WI38 (cell line): ENCODE data around the gene CHGA.

ENCODE experiments used
- H3K4me3 ChIP-seq: 2 replicates; pipeline ENCODE4 v1.5.1; 2011; ENCODE audit warnings: low read depth, mild to moderate bottlenecking, control low read depth, low read length
- TF ChIP-seq, protein P1 (sequence below): IDR thresholded peaks from 2 replicates; pipeline ENCODE4 v1.5.1; 2012; ENCODE audit warnings: low read depth, mild to moderate bottlenecking, control low read depth, low read length

The CHGA gene

DNA sequence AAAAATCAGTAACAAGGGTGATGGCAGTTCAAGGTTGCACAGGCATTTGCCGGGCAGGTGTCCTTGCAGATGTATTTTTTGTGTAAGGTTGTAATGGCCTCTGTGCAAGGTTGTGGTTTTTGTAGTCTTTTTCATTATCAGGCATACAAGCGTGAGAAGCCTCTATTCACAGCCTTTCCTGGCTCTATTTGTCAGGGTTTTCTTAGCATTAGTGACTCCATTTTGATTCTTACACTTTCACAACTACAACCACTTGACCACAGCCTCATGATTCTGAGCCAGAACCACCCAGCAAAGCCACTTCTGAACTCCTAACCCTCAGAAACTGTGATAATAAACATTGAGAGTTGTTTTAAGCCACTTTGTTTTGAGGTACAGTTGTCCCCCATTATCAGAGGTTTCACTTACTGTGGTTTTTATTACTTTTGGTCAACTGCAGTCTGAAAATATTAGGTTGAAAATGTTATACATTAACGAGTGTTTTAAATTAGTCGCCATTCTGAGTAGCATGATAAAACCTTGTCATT lies 27.5 kb upstream of the CHGA start:
- TF ChIP-seq, protein P1, sequence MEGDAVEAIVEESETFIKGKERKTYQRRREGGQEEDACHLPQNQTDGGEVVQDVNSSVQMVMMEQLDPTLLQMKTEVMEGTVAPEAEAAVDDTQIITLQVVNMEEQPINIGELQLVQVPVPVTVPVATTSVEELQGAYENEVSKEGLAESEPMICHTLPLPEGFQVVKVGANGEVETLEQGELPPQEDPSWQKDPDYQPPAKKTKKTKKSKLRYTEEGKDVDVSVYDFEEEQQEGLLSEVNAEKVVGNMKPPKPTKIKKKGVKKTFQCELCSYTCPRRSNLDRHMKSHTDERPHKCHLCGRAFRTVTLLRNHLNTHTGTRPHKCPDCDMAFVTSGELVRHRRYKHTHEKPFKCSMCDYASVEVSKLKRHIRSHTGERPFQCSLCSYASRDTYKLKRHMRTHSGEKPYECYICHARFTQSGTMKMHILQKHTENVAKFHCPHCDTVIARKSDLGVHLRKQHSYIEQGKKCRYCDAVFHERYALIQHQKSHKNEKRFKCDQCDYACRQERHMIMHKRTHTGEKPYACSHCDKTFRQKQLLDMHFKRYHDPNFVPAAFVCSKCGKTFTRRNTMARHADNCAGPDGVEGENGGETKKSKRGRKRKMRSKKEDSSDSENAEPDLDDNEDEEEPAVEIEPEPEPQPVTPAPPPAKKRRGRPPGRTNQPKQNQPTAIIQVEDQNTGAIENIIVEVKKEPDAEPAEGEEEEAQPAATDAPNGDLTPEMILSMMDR = no peak
- H3K4me3 ChIP-seq = no peak overlapping the region

DNA sequence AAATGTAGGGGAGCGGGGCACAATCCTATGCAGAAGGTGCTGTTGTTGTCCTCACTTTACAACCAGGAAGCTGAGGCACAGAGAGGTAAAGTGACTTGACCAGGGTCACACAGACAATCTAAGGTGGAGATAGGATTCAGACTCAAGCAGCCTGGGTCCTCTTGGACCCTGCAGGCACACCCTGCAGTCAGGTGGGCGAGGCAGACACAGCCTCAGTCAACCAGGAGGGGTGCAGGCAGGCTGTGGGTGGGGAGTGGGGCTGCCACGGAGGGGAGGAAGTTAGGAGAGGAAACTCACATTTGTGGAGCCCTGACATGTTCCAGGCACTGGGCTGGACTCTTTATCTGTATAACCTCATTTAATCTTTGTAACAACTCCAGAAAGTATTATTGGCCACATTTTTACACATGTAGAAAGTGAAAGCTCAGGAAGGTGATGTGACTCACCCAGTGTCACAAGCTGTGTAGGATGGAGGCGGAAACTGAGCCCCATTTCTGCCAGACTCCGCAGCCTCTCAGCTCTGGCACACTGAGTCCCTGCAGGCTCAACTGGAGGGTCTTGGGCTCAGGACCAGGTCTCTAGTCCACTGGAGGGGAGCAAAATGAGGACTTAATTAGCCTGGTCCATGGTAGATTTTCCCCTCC lies 24.9 kb upstream of the CHGA start:
- H3K4me3 ChIP-seq = no peak overlapping the region
- TF ChIP-seq, protein P1 = no peak

DNA sequence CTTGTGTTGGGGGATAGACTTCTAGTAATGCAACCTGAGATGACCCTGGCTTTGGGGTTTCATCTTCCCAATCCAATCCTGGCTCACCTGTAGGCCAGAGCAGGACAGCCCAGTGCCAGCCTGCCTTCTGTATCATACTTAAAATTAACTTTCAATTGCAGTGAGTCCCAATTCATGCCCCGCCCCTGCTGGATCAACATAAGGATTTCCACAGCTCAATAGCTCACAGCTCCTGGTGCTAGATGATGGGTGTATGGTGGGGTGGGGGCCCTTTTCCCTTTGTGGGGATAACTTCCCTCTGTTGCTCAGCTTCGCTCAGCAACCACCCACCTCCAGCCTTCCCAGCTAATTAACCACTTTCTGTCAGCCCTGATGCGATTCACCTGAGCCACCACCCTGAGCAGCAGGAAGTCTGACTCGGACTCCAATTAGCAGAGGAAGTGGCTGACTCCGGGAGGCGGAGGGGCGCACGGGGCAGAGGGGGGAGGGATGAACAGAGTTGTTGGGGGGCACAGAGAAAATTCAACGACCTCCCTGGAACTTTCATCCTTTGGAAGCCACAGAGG lies 24.3 kb upstream of the CHGA start:
- TF ChIP-seq, protein P1 = no peak
- no peak overlapping the region for H3K4me3 ChIP-seq

DNA sequence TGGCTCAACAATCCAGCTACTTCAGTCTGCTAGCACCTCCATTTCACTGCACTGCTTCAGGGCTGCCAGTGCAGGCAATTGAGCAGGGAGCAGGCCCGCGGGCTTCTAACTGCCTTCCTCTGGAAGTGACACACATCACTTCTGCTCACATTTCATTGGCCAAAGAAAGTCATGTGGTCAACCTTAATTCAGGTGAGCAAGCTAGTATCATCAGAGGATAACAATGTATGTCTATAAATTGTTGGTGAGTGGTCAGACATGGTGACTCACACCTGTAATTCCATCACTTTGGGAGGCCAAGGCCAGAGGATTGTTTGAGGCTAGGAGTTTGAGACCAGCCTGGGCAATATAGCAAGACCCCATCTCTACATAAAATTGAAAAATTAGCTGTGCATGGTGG lies 22.3 kb upstream of the CHGA start:
- TF ChIP-seq, protein P1 = no peak
- no peak overlapping the region for H3K4me3 ChIP-seq

DNA sequence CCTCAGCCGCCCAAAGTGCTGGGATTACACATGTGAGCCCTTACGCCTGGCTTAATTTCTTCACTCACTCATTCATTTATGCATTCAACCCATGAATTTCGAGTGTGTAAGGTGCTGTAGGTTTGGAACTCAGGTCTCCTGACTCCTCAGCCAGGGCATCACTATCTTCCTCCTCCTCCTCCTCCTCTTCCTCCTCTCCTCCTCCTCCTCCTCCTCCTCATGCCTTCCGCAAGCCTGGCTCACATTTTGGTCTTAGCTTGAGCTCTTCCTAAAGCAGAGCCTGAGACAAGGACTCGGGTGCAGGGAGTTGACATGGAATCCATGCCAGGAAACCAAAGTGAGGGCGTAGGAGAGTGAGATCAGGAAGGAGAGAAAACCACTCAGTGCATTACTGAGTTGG lies 20.8 kb upstream of the CHGA start:
- TF ChIP-seq, protein P1 = no peak
- H3K4me3 ChIP-seq = no peak overlapping the region

DNA sequence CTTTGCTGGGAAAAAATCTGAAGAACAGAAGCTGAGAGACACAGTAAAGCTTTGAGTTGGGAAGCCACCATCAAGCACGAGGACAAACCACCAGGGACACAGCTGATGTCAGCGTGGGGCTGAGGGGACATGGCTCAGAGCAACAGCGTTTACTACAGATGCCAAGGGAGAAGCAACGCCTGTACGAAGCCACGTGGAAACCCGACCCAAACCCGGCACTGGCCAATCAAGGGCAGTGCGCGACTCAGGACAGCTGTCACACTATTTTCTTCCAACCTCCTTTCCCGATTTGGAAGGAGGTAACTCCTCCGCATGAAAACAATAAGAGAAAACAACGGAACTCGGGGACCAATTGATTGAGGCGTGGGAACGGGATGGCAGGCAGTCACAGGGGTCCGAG lies 20.2 kb upstream of the CHGA start:
- TF ChIP-seq, protein P1 = no peak

DNA sequence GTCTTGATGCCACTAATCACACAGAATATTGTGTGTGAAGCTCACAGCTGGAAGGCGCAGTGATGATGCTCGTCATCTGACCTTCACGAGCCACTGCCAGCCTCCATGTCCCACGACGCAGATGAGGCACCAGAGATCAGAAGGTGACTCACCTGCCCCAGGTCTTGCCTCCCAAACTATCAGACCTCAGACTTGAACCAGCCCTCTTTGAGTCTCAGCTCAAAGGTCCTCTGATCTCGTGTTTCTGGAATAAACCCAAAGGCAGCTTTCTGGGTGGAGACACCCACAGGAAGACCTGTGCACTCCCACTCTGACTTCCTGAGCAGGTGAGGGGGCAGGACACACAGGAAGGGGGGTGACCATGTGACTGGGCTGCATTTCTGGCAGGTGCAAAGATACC lies 19.6 kb upstream of the CHGA start:
- TF ChIP-seq, protein P1 = no peak
- no peak overlapping the region for H3K4me3 ChIP-seq

More for the DNA sequence above, 20.2 kb upstream of the CHGA start:
- H3K4me3 ChIP-seq = no peak overlapping the region
